Activated CD4-positive, alpha-beta memory T cell treated with anti-CD3 and anti-CD28 coated beads, Interleukin-2, amount 10 ng/mL, durations not matched to agents 7 days and 5 days (primary cell): Measurements from ENCODE around the gene IL15RA. TPM values are rescaled to one million over a fixed set of nuclear protein-coding genes. Genes with fewer than 3 reads are reported as not detected.

Source experiments
- CTCF ChIA-PET: fragments of 350-600 bp; sonication (Branson Sonifier 250); formaldehyde crosslinking; loops from one replicate; lab custom pipeline; 2021; ENCODE audit warnings: antibody characterized with exemption, inconsistent platforms; lab: Charles Lee
- POLR2A ChIA-PET: fragments of 350-600 bp; sonication (Branson Sonifier 250); formaldehyde crosslinking; loops from one replicate; lab custom pipeline; 2021; ENCODE audit warnings: antibody characterized with exemption; lab: Charles Lee
- DNase-seq: peaks from one replicate; pipeline ENCODE4 v3.0.0-alpha.2; 2020
- H3K27ac Mint-ChIP-seq: one replicate; pipeline ENCODE4 v1.8.0; 2021; ENCODE audit warnings: mild to moderate bottlenecking, mixed read lengths
- H3K27me3 Mint-ChIP-seq: one replicate; pipeline ENCODE4 v1.8.0; 2021; ENCODE audit warnings: mixed read lengths
- H3K36me3 Mint-ChIP-seq: one replicate; pipeline ENCODE4 v1.8.0; 2021; ENCODE audit warnings: low read depth, mixed read lengths
- H3K4me1 Mint-ChIP-seq: one replicate; pipeline ENCODE4 v1.8.0; 2021; ENCODE audit warnings: mixed read lengths
- H3K4me3 Mint-ChIP-seq: one replicate; pipeline ENCODE4 v1.8.0; 2021; ENCODE audit warnings: mild to moderate bottlenecking, mixed read lengths
- H3K9me3 Mint-ChIP-seq: one replicate; pipeline ENCODE4 v1.8.0; 2021; ENCODE audit warnings: mixed read lengths
- total RNA-seq, 2 experiments: library from RNA; stranded (reverse); gene quantifications; one replicate each; pipeline ENCODE4 v1.2.3, GENCODE V29; 2021

Gene IL15RA
- total RNA-seq, 2 experiments from 2014 or later = 22.1 to 24.5 TPM

DNA sequence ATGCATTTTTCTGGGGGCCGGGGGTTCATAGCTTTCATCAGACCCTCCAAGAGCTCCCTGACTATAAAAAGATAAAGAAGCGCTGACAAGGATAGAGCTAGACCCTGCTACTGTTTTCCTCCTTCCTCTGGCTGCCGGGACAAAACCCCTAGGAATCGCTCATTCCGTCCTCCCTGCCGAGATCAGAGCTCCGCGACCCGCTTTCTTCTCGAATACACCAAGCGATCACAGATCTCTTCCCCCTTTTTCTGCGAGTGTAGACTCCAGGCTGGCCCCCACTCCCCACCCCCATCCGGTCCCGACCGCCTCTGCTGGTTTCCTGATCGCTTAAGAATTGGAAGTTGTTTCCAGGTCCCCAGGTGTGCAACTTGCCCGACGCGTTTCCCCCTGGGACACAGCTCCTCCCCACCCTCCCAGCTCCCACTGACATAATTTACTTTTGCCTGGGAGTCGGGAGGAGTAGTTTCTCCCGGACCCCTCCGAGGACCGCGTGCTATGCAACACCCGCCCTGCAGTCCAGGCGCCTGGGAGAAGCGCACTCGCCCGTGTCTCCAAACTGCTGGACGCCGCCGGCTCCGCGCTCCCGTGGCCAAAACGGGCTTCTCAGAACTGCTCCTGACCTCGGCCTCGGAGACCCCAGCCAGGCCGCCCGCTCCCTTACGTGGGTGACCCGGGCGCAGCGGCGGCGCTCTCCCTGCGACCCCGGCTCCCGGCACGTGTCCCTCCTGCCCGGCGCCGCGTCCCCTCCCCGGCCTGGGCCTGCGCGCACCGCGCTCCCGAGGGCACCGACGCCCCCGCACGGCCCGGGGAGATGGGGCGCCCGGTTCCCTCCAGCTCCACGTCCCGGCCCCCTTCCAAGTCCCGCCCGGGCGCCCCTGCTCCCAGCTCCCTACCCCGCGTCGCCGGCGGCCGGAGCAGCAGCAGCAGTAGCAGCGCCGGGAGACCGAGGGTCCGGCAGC lies 552 bp downstream of the IL15RA start:
- Mint-ChIP-seq H3K36me3 (peaks cover 14% of the 10 kb centered on the region), H3K9me3 (no peaks in the 10 kb centered on the region), H3K4me3 (peak overlapping the region; percentile 91), H3K27me3 (no peaks in the 10 kb centered on the region), H3K4me1 (peaks cover 36% of the 10 kb centered on the region), H3K27ac (peak overlapping the region; percentile 95)
- ChIA-PET CTCF (interaction anchor here (0.6 to 3.4 kb wide), 11 partner anchors 22 to 425 kb away, joined by 3 to 15 read pairs (median 5); partner anchors contain the start of genes ANKRD16 and FBH1), POLR2A (interaction anchor here (0.5 to 4.0 kb wide), 31 partner anchors 9 to 1939 kb away, joined by 3 to 31 read pairs (median 4); partner anchors contain the start of genes ANKRD16, FBH1, GDI2 and IL2RA)
- DNase-seq = peak; percentile 61

DNA sequence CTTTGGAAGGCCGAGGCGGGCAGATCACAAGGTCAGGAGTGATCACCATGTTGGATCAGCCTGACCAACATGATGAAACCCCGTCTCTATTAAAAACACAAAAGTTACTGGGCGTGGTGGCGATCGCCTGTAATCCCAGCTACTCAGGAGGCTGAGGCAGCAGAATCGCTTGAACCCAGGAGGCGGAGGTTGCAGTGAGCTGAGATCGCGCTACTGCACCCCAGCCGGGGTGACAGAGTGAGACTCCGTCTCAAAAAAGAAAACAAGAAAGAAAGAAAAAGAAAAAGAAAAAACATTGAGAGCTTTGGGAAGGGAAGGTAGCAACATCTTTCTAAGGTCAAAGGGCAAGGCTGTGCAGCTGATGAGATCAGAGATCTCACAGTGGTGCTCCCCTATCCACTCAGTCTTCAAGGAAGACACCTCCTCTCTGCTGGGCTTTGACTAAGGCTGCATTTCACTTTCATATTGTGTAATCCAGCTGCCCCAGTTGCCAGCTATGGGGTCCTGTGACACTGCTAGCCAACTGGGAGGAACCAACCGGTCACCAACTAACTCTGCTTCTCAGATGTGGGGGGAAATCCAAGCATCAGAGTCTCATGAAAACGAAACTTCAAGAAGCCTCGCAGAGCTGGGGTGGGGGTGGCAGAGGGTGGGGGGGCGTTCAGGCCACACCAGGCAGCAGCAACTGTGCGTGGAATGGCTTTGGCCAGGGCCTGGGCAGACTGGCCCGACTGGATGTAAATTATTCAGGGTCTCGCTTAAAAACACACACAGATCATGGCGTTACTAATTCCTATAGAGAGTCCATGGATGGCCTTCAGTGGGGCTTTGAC lies 1.5 kb downstream of the IL15RA start:
- Mint-ChIP-seq H3K27me3 (no peaks in the 10 kb centered on the region), H3K27ac (peak overlapping the region; percentile 95), H3K4me3 (peak overlapping the region; percentile 91), H3K4me1 (peaks cover 45% of the 10 kb centered on the region), H3K36me3 (peaks cover 14% of the 10 kb centered on the region), H3K9me3 (no peaks in the 10 kb centered on the region)
- CTCF ChIA-PET = interaction anchor here (0.9 to 3.4 kb wide), 9 partner anchors 39 to 426 kb away, joined by 3 to 15 read pairs (median 5); partner anchors contain the start of genes ANKRD16 and FBH1
- POLR2A ChIA-PET = interaction anchor here (0.6 to 4.0 kb wide), 22 partner anchors 8 to 291 kb away, joined by 3 to 31 read pairs (median 4); partner anchors contain the start of genes ANKRD16, FBH1, GDI2 and IL2RA
- DNase-seq = peak; percentile 67

DNA sequence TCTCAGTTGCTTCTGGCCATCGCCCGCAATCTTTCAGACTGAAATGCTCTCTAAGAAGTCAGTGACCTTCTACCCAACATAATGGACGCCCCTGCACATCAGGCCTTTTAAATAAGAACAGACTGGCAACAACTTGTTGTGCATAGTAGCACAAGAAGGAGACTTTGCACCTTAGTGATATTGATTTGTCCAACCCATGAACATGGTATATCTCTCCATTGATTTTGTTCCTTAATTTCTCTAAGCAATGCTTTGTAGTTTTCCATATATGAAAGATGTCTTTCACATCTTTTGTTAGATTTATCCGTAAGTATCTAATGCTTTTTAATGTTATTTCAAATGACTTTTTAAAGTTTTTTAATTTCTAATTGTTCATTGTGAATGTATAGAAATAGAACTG lies 4.3 kb downstream of the IL15RA start:
- CTCF ChIA-PET = no interaction called here
- H3K27me3 Mint-ChIP-seq = no peaks in the 10 kb centered on the region
- no peaks in the 10 kb centered on the region for H3K9me3 Mint-ChIP-seq
- no peak overlapping the region for H3K4me3 Mint-ChIP-seq
- peaks cover 31% of the 10 kb centered on the region for H3K36me3 Mint-ChIP-seq
- peaks cover 59% of the 10 kb centered on the region for H3K4me1 Mint-ChIP-seq
- POLR2A ChIA-PET = interaction anchor here (0.6 kb wide), 1 partner anchor 466 kb away, joined by 3 read pairs; no protein-coding TSS in a partner anchor
- no peak for DNase-seq
- H3K27ac Mint-ChIP-seq = no peak overlapping the region

DNA sequence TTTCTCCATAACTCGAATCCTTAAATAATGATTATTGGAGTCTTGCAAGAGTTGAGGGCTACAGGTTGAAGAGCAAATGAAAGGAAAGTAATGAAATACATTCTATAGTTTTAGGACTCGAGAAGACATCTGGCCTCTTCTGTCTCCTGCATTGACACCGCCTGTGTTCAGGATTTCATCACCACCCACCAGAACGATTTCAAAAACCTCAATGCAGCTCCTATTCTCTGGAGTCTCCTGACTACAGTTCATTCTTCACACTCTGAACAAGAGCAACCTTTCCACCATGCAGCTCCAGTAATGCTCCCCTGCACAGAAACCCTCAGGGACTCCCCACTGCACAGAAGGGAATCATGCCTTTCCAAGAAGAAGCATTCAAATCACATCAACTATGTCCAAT lies 5.5 kb downstream of the IL15RA start:
- Mint-ChIP-seq H3K4me3 (peak overlapping the region; percentile 60), H3K4me1 (peaks cover 59% of the 10 kb centered on the region), H3K36me3 (peaks cover 38% of the 10 kb centered on the region), H3K9me3 (no peaks in the 10 kb centered on the region), H3K27me3 (no peaks in the 10 kb centered on the region), H3K27ac (peak overlapping the region; percentile 84)
- CTCF ChIA-PET = interaction anchor here (1.5 to 2.6 kb wide), 2 partner anchors 115 to 287 kb away, joined by 3 to 12 read pairs; partner anchors contain the start of gene TASOR2
- POLR2A ChIA-PET = interaction anchor here (0.9 to 1.8 kb wide), 5 partner anchors 38 to 161 kb away, joined by 3 to 5 read pairs (median 4); partner anchors contain the start of gene GDI2
- no peak for DNase-seq

DNA sequence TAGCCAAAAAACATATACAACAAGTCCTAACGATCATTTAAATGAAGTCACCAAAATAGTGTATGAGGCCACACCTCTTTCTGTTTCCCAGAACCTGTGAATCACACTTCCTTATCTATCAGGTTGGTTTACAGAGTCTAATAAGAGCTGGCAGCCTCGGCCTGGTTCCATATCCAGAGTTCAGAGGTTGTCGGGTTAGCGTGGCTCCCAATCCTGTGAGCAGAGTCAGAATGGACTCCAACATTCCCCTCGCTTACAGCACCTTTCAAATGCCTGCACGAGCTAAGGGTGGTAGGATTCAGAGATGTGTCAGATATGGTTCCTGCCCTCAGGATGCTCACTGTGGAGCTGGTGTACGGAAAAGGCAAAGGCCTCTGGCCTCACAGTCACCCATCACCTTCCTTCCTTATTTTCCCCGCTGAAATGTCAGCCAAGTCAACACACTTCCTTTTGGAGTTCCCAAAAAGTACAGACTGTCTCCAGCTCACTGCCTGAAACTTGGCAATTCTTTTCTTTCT lies 6.0 kb downstream of the IL15RA start:
- peak; percentile 62 for DNase-seq
- ChIA-PET POLR2A (interaction anchor here (0.9 to 1.8 kb wide), 8 partner anchors 39 to 160 kb away, joined by 3 to 6 read pairs (median 4); partner anchors contain the start of genes ANKRD16, FBH1 and GDI2), CTCF (interaction anchor here (1.5 to 2.6 kb wide), 2 partner anchors 116 to 287 kb away, joined by 3 to 12 read pairs; partner anchors contain the start of gene TASOR2)
- Mint-ChIP-seq H3K9me3 (no peaks in the 10 kb centered on the region), H3K27me3 (no peaks in the 10 kb centered on the region), H3K4me1 (peaks cover 59% of the 10 kb centered on the region), H3K27ac (peak overlapping the region; percentile 84), H3K36me3 (peaks cover 38% of the 10 kb centered on the region), H3K4me3 (peak overlapping the region; percentile 60)

DNA sequence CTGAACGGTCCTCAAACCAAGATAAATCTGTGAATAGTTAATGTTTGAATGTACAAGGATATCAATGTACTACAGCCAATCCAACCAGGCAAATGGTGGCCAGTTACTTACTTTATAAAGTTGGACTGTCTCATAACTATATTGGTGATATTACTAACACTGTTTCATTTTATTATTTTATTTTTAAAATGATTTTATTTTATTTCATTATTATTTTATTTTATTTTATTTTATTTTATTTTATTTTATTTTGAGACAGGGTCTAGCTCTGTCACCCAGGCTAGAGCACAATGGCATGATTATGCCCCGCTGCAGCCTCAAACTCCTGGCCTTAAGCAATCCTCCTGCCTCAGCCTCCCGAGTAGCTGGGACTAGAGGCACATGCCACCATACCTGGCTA lies 6.8 kb downstream of the IL15RA start:
- H3K4me3 Mint-ChIP-seq = peak overlapping the region; percentile 60

DNA sequence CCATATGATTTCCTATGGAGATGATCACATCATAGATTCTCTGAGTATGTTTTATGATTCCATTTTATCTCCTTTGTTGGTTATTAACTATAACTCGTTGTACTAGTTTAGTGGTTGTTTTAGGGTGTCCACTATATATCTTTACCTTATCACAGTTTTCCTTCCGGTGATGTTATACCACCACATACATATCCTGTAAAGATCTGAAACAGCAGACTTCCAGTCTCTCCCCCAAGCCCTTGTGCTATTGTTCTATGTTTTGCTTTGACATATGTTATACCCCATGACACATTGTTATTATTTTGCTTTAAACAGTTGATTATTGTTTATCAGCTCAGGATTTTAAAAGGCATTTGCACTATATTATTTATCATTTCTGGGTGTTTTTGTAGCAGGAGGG lies 7.3 kb downstream of the IL15RA start:
- POLR2A ChIA-PET = interaction anchor here (1.2 to 1.8 kb wide), 3 partner anchors 80 to 156 kb away, joined by 3 to 6 read pairs (median 5); partner anchors contain the start of genes ANKRD16, FBH1 and GDI2

More for the DNA sequence above, 6.8 kb downstream of the IL15RA start:
- H3K9me3 Mint-ChIP-seq = no peaks in the 10 kb centered on the region
- ChIA-PET CTCF (interaction anchor here (2.6 kb wide), 1 partner anchor 116 kb away, joined by 12 read pairs; no protein-coding TSS in a partner anchor), POLR2A (interaction anchor here (1.0 to 1.8 kb wide), 5 partner anchors 68 to 159 kb away, joined by 3 to 6 read pairs (median 5); partner anchors contain the start of genes ANKRD16, FBH1 and GDI2)
- DNase-seq = no peak
- peaks cover 38% of the 10 kb centered on the region for H3K36me3 Mint-ChIP-seq
- no peaks in the 10 kb centered on the region for H3K27me3 Mint-ChIP-seq
- H3K27ac Mint-ChIP-seq = peak overlapping the region; percentile 84
- peaks cover 53% of the 10 kb centered on the region for H3K4me1 Mint-ChIP-seq

DNA sequence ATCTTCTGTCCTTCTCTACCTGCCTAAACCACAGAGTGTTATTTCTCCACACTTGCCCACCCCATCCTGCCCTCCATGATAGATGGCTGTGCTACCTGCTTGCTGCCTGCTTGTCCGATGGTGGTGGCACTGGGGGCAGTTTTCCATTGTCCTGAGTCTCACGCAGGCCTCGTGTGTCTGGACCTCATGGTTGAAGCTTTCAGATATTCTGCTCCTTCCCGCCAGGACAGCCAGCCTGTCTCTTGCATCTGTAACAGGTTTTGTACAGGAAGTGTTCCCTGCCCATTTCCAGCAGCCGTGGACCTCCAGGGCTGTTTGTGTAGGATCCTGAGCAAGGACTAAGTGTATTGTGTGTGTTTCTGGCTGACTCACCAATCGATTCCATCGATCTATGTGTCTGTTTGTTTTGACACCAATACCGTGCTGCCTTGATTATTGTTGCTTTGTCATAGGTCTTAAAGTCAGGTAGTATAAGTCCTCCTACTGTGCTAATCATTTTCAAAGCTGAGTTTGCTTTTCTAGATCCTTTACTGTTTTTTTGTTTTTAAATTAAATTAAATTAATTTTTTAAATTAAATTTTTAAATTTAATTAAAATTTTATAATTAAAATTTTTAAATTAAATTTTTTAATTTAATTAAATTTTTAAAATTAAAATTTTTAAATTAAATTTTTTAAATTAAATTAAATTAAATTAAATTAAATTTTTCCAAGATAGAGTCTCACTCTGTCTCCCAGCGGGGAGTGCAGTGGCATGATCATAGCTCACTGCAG lies 8.5 kb downstream of the IL15RA start:
- H3K36me3 Mint-ChIP-seq = peaks cover 37% of the 10 kb centered on the region
- ChIA-PET CTCF (no interaction called here), POLR2A (no interaction called here)
- H3K4me3 Mint-ChIP-seq = no peak overlapping the region
- H3K4me1 Mint-ChIP-seq = peaks cover 42% of the 10 kb centered on the region
- H3K27ac Mint-ChIP-seq = peak overlapping the region; percentile 21
- no peaks in the 10 kb centered on the region for H3K9me3 Mint-ChIP-seq
- no peaks in the 10 kb centered on the region for H3K27me3 Mint-ChIP-seq
- peak; percentile 15 for DNase-seq

More for the DNA sequence above, 7.3 kb downstream of the IL15RA start:
- CTCF ChIA-PET = interaction anchor here (2.6 kb wide), 1 partner anchor 117 kb away, joined by 12 read pairs; no protein-coding TSS in a partner anchor
- Mint-ChIP-seq H3K9me3 (no peaks in the 10 kb centered on the region), H3K27me3 (no peaks in the 10 kb centered on the region), H3K4me3 (no peak overlapping the region), H3K4me1 (peaks cover 49% of the 10 kb centered on the region), H3K36me3 (peaks cover 39% of the 10 kb centered on the region), H3K27ac (peak overlapping the region; percentile 37)
- DNase-seq = no peak

DNA sequence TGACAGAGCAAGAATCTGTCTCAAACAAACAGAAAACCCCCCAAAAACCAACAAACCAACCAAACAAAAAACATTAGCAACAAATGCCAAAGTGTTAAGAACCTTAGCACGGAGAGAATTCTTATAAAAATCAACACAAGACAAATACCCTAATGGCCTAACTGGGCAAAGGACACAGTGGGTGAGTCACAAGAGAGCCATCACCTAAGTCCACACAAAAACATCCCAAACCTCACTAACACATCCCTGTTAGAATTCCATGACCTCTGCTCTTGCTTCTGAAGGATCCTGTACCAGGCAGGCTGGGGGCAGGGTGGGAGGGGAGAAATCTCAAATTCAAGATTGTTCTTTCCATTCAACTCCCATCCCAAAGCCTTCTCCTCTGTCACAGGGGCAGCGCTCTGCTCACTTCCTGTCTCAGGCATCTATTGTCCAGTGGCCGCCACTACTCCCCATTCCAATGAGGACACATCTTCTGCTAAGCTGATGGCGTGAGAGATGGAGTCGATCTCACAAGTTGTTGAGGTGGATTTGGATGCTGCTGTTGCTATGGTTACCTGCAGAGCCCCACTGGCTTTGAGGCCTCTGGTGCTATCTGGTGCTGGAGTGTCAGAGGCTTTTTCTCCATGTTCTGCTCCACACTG lies 9.2 kb downstream of the IL15RA start:
- Mint-ChIP-seq H3K9me3 (no peaks in the 10 kb centered on the region), H3K27ac (peak overlapping the region; percentile 21), H3K4me1 (peaks cover 36% of the 10 kb centered on the region), H3K27me3 (no peaks in the 10 kb centered on the region), H3K4me3 (no peak overlapping the region), H3K36me3 (peaks cover 40% of the 10 kb centered on the region)
- ChIA-PET CTCF (no interaction called here), POLR2A (interaction anchor here (0.9 kb wide), 1 partner anchor 8 kb away, joined by 4 read pairs; no protein-coding TSS in a partner anchor)
- DNase-seq = peak; percentile 14

DNA sequence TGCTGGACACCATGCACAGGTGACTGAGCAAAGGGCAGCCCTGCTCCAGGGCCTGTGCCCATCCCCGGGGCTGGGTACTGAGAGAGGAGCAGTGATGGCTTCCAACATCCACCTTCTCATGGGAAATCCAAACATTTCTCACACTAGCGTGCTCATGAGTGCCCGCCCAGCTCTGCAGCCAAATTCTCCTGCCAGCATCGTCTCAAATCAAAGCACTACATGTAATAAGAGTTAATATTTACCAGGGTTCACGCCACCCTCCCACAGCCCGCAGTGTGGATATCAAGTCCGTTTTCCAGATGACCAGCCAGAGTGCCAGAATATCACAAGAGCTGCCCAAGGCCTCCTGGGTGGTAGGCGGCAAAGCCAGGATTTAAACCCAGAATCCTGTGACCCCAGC lies 12.1 kb downstream of the IL15RA start:
- Mint-ChIP-seq H3K27ac (no peak overlapping the region), H3K27me3 (no peaks in the 10 kb centered on the region), H3K9me3 (no peaks in the 10 kb centered on the region), H3K36me3 (peaks cover 49% of the 10 kb centered on the region), H3K4me1 (peaks cover 13% of the 10 kb centered on the region), H3K4me3 (no peak overlapping the region)
- no peak for DNase-seq
- POLR2A ChIA-PET = no interaction called here
- CTCF ChIA-PET = no interaction called here

DNA sequence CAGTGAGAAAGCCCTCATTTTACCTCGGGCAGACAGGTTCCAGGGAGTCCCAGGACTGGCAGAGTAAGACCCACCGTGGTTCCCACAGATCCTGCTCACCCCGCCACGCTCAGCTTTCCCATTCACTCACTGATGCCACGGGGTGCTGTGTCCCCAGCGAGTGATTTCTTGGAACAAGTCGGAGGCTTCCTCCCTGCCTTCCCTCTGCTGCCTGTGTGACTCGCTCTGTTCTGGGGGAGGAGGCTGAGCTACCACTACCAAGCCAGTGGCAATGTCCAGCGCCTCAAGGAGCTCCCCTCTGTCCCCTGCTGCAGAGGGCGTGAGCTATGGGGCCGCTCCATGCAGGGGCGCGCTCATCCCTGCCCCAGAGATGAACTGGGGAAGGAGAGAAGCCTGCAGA lies 12.6 kb downstream of the IL15RA start:
- no peak for DNase-seq
- ChIA-PET POLR2A (no interaction called here), CTCF (no interaction called here)
- no peak overlapping the region for H3K27ac Mint-ChIP-seq
- H3K27me3 Mint-ChIP-seq = no peaks in the 10 kb centered on the region
- no peaks in the 10 kb centered on the region for H3K9me3 Mint-ChIP-seq
- H3K36me3 Mint-ChIP-seq = peaks cover 47% of the 10 kb centered on the region
- H3K4me3 Mint-ChIP-seq = no peak overlapping the region
- H3K4me1 Mint-ChIP-seq = peaks cover 7% of the 10 kb centered on the region
